Dedifferentiated amniotic fluid mesenchymal stem cell (primary cell): Measurements from ENCODE around the gene IL12RB2.
A peak's percentile ranks its signal among the peaks of the same experiment; 100 is the strongest.

Experiments used
- DNase-seq: peaks from one replicate; pipeline ENCODE4 v3.0.0-alpha.2; 2016; ENCODE audit errors: extremely low spot score

IL12RB2 gene

GRCh38 chr1:67313934-67314671, 6.4 kb downstream of the IL12RB2 start:
- no peak for DNase-seq

- DNase-seq: no peak
These were observed 7.0 kb downstream of the IL12RB2 start for GRCh38 chr1:67314696-67315095.

DNA sequence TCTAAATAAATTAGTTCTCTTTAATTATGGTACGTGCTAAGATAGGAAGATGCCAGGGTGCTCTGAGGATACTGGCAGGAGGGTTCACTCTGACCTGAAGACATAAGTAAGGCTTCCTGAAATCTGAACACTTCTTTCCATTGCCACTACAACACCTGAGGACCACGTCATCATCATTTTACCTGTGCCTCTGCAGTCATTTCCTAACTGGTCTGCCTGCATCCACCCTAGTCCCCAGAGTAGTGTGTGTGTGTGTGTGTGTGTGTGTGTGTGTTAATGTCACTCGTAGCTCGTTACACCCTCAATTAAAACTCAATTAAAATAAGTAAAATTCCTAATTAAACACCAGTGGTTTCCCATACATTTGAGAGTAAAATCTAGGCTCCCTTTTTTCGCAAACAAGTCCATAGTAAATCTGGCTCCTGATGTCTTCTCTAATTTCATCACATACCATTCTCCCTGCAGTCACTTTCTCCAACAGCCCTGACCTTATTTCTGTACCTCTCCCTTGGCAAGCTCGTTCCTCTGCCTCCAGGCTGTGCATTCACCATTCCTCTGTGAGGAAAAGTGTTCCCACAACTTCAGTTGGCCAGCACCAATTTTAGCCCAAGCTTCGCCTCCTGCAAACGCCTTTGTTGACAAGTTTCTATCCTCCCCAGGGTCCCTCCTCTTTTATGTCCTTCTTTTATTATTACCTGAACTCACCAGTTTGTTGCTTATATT, 8.7 kb downstream of the IL12RB2 start:
- DNase-seq: no peak

DNA sequence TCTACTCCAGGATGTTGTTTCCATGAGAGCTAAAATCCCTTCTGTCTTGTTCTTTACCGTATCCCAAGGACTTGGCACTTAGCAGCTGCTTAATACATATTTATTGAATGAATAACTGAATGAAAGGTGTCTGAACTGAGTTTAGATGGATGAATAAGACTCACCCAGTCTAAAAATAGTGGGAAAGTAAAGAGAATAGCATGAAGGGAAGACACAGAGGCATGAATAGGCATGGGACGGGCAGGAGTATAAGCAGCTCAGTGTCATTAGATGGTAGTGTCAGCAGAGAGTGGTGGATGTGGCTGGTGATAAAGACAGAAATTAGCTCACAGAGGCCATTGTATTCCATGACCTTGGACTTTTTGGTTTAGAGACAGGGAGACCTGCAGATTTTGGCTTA, 9.2 kb downstream of the IL12RB2 start:
- no peak for DNase-seq

GRCh38 chr1:67317803-67318202, 10.1 kb downstream of the IL12RB2 start:
- no peak for DNase-seq

GRCh38 chr1:67322442-67322841, 14.8 kb downstream of the IL12RB2 start:
- DNase-seq: no peak

GRCh38 chr1:67323087-67323486, 15.4 kb downstream of the IL12RB2 start:
- no peak for DNase-seq

GRCh38 chr1:67324068-67324467, 16.4 kb downstream of the IL12RB2 start:
- DNase-seq: no peak

DNA sequence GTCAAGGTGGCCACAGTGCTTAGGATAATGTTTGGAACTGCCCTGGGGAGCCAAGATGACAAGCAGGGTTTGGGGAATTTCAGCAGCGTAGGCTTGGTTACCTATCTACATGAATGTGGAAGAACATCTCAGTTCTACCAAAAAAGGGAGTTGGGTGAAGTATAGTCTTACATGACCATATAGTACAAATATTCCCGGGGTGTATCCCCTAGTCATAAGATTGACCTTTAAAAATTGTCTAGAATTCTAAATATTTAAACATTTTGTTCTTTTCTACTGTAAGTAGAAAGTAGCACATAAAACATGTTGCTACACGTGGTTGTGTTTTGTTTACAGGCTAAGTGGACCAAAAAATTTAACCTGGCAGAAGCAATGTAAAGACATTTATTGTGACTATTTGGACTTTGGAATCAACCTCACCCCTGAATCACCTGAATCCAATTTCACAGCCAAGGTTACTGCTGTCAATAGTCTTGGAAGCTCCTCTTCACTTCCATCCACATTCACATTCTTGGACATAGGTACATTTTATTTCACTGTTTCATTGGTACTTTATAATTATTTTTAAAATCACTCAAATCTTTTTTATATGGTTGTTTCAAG, 20.3 kb downstream of the IL12RB2 start:
- no peak for DNase-seq

DNA sequence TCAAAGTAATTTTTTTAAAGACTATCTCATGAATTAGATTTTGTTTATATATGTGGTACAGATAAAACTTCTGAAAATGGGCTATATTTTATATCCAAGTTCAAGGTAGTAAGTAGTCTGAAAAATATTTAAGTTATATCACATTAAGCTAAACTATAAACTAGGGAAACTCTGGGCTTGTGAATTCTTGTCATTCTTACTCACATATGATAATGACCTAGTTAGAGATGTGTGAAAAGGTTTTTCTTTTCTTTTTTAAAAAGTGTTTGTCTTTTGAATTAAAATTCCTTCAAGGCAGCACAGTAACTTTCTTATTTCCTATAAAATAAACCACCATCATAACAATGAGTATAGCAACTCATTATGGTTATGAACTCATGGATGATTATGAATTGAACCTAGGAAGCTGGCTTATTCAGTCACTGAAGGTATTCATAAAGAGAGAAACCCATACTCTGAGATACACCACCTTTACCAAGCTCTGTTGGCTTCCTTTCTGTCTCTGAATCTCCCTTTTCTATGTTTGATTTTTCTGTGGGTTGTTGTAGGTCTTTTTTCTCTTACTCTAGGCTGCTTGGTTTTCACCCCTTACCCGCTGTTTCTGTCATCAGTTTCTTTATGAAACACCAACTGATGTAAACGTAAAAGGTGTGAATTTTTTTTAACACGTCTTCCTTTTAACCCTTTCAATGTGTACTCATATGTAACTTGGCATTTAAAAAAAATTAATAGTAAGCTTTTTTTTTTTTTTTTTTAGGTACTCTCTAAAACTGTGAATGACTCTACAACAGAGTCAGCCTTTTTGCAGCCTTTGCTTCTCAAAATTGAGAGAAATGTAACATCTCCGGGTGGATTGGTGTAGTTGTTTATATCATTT, 25.2 kb downstream of the IL12RB2 start:
- DNase-seq: no peak

- no peak for DNase-seq
These were observed 25.9 kb downstream of the IL12RB2 start for GRCh38 chr1:67333603-67334002.

- no peak for DNase-seq
These were observed 27.7 kb downstream of the IL12RB2 start for GRCh38 chr1:67335411-67335810.

- DNase-seq: no peak
These were observed 28.5 kb downstream of the IL12RB2 start for GRCh38 chr1:67336157-67336556.

GRCh38 chr1:67336783-67337182, 29.1 kb downstream of the IL12RB2 start:
- DNase-seq: no peak

DNA sequence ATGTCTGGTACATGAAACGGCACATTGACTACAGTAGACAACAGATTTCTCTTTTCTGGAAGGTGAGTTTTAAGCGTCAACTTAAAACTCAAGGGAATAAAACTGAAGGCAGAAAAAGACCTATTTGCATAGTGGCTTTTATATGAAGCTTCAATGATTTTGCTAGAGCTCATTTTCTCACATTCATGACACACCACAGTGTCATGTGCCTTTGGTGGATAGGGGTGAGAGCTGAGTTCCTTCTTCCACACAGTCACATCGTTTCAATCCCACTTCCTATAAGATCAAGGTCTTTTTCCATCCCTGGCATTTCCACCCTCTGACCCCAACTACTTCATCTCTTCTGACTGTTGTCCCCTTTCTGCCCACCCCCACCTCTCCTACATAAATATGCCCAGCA, 31.0 kb downstream of the IL12RB2 start:
- DNase-seq: no peak

DNA sequence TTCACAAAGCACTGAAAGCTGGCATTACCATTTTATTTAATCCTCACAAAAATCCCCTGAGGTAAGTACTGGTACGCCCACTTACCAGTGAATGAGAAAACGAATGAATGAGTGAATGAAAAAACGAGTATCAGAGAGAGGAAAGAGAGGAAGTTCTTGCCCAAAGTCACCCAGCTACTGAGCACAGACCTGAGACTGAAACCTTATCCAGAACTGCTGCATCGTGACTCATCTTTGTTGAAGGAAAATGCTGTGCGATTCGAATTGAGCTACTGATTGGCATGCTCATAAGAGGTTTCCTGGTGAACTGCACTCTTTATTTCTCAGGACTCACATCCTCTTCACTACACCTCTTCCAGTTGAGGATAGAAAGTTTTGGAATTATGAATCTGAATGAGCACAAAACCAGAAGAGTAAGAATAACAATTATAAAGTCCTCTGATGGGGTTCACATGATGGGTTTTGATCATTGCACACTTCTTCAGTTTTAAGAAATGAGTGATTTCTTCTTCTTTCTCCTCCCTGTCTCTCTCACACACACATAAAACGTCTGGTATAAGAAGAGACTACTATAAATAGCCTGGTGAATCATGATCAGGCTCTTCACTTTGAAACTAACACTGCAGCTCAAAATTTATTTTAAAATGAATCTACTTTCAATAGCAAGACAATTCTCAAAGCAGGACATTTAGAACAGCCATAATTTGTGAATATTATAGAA, 32.1 kb downstream of the IL12RB2 start:
- peak; percentile 60 for DNase-seq

DNA sequence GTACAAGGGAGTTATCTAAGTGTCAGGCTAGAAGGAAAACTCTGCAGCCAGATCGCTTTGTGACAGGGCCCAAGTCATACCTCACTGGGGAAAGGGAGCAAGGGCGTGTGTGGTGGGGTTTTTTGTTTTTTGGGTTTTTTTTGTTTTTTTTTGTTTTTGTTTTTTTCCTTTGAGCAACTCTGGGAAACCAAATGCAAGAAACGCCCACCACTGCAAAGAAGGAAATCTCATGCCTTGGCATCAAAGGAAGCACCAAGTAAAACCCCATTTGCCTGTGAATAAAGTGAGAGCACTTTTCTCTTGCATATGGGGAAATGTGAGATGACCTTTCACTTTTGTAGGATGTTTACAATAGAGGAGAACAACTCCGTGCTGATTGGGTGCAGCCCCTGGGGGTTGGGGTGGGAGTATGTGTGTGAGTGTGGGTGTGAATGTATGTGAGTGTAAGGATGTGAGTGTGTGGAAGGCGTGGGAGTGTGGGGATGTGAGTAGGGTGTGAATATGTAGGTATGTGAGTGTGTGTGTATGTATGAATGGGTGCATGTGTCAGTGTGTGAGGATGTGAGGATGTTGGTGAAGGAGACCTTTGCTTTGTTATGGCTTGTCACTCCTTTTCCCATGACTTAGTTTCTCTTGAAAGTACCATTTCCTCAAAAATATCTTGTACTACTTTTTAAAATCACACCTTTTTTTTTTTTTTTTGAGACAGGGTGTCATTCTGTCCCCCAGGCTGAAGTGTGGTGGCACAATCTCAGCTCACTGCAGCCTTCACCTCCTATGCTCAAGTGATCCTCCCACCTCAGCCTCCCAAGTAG, 34.6 kb downstream of the IL12RB2 start:
- no peak for DNase-seq

DNA sequence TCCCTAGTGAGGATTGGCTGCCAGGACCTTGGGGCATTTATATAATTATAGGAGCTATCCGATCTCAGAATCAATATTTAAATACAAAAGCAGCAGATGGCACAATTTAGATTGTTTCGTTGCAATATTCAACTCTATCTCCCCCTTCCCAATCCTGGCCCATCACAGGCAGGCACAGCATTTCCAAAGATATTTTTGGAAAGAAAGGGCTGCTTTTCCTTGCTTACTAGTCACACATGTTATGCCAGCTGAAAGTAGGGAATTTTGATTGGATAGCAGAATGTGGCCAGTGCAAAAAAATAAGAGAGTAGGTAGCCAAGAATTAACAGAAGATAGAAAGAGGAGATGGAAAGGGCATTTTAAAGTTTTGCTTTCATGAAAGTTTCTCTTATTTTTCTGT, 37.9 kb downstream of the IL12RB2 start:
- DNase-seq: no peak

DNA sequence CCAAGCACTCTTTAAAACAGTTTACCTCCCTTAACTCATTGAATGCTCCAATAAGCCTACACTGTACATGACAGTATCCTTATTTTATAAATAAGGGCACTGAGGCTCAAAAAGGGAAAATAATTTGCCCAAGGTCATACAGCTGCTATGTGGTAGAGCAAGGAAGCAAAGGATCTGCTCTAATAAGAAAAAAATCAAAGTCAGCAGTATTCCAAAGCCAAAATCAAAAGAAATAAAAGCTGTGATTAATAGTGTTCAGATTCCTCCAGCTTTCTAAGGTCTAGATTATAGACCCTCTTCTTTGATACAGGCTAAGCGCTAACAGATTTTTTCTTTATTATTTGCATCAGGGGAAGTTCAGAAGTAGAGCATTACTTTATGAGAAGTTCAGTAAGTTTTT, 39.3 kb downstream of the IL12RB2 start:
- DNase-seq: no peak

DNA sequence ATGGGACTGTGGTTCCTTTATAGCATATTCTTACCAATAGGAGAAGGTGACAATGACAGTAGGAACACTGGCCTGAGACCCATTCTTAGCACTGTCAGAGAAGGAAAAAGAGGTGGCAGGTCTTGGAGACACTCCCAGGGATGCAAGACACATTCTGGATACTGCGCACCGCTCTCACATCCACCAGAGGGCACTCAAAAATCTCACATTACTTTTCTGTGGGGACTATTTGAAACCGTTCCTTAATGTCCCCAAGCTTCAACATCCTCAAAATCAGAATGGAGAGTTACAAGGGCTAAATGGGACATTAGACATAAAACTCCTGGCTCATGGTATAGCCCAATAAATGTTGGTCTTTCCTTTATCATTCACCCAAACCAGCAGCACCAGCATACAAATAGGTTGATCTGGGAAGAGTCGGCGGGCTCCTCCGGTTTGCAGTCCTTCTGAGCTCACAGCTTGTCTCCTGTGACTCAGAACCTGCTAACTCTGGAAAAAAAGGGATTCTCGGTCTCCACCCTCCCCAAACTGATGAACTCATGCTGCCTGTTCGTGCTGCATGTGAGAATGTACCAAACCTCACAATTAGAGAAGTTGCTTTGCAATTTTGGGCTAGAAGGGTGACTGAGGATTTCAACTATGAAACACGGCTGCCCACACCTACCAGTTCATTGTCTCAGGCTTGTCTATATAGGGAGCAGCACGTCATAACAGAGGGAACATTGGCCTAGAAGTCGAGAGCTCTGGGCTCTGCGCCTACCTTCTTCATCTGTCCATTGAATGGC, 40.2 kb downstream of the IL12RB2 start:
- peak; percentile 79 for DNase-seq
